HepG2 (cell line): Measurements from ENCODE around the gene PLEKHG4B. TPM values are rescaled to one million over a fixed set of nuclear protein-coding genes. Genes with fewer than 3 reads are reported as not detected.
A peak's percentile ranks its signal among the peaks of the same experiment; 100 is the strongest.

ENCODE experiments used
- ATAC-seq: fragments of 200-7000 bp; cut with Tn5 transposase; 3 replicates; pipeline ENCODE4 v1.9.1; 2020; ENCODE audit warnings: mild to moderate bottlenecking, moderate library complexity
- BruUV-seq: library from RNA; stranded (reverse); fragments of 400-500 nt; replicated peaks from 2 replicates; lab custom pipeline; 2021; lab: Mats Ljungman, UMichigan
- CTCF ChIA-PET: fragments of 300-600 bp; formaldehyde crosslinking; extraction: SDS; loops from one replicate; lab custom pipeline; 2021; ENCODE audit warnings: low total read pairs, inconsistent platforms, low intra/inter-chr PET ratio; lab: Yijun Ruan, JAX
- POLR2A ChIA-PET: fragments of 350-600 bp; sonication (Branson Sonifier 250); formaldehyde crosslinking; loops from one replicate; lab custom pipeline; 2020; ENCODE audit warnings: antibody characterized with exemption, inconsistent platforms; lab: Yijun Ruan, JAX
- DNase-seq: peaks from one replicate; pipeline ENCODE4 v3.0.0-alpha.2; 2015; ENCODE audit warnings: low spot score
- FAIRE-seq: peaks from 3 replicates; lab custom pipeline; 2011; peaks lifted over from hg19 to GRCh38; lab: Jason Lieb, UNC
- H2AFZ ChIP-seq: one replicate; pipeline ENCODE4 v1.6.1; 2011; ENCODE audit warnings: low read length, inconsistent platforms
- H3K27ac ChIP-seq: fragments of 300-600 bp; 3 replicates; pipeline ENCODE4 v1.8.0; 2011; ENCODE audit warnings: mixed run types, mild to moderate bottlenecking, mixed read lengths, low read length, inconsistent platforms; ENCODE audit not compliant: insufficient read depth; ENCODE audit errors: extremely low read length
- H3K27me3 ChIP-seq, 2 experiments: fragments of 200-600 bp in 1 of 2; 2 replicates in 1 of 2; 3 replicates in 1 of 2; pipeline versions ENCODE4 v1.6.0 to v1.8.0; 2011; ENCODE audit warnings: low read length in 2 of 2, mild to moderate bottlenecking in 2 of 2, moderate library complexity in 2 of 2, inconsistent platforms in 1 of 2; ENCODE audit not compliant: insufficient read depth in 2 of 2, control insufficient read depth in 1 of 2
- H3K36me3 ChIP-seq, 2 experiments: fragments of 200-600 bp in 1 of 2; replicated peaks in 1 of 2; 2 replicates in 1 of 2; 3 replicates in 1 of 2; pipeline versions ENCODE4 v1.5.1 to v1.8.0; 2011; ENCODE audit warnings: low read length in 2 of 2, inconsistent platforms in 1 of 2; ENCODE audit not compliant: insufficient read depth in 2 of 2, control insufficient read depth in 1 of 2
- H3K4me1 ChIP-seq: 2 replicates; pipeline ENCODE4 v1.5.1; 2012; ENCODE audit warnings: low read length, inconsistent platforms; ENCODE audit not compliant: insufficient read depth
- H3K4me2 ChIP-seq: 2 replicates; pipeline ENCODE4 v1.6.0; 2011; ENCODE audit warnings: low read depth, low read length, inconsistent platforms
- H3K4me3 ChIP-seq, 3 experiments: fragments of 200-600 bp in 1 of 3; sonication (generic), shearing (Covaris generic) in 1 of 3; replicated peaks in 1 of 3; 2 replicates each; pipeline ENCODE4 v1.5.1; 2011 to 2016; ENCODE audit warnings: low read length in 3 of 3, inconsistent platforms in 2 of 3, low read depth in 2 of 3, mild to moderate bottlenecking in 2 of 3, control low read depth in 1 of 3, mixed read lengths in 1 of 3; ENCODE audit not compliant: insufficient read depth in 1 of 3
- H3K79me2 ChIP-seq: one replicate; pipeline ENCODE4 v1.6.1; 2011; ENCODE audit warnings: low read length, inconsistent platforms; ENCODE audit not compliant: insufficient read depth
- H3K9ac ChIP-seq: 2 replicates; pipeline ENCODE4 v1.6.0; 2011; ENCODE audit warnings: mild to moderate bottlenecking, low read depth, low read length, inconsistent platforms; ENCODE audit not compliant: insufficient read depth
- H3K9me3 ChIP-seq: 2 replicates; pipeline ENCODE4 v1.5.1; 2012; ENCODE audit warnings: mild to moderate bottlenecking, low read length
- H4K20me1 ChIP-seq: 2 replicates; pipeline ENCODE4 v1.6.0; 2011; ENCODE audit warnings: inconsistent platforms, mild to moderate bottlenecking, low read length, moderate library complexity; ENCODE audit not compliant: insufficient read depth
- KAT7 ChIP-seq: IDR thresholded peaks from 2 replicates; pipeline ENCODE4 v1.6.1; 2018; ENCODE audit warnings: borderline replicate concordance, missing compliant biosample characterization
- WGBS: methylation state at CpG from one replicate; pipeline ENCODE4 v1.1.6; 2017; ENCODE audit warnings: low lambda C conversion rate; 5-methylcytosine and 5-hydroxymethylcytosine counted together
- in situ Hi-C: cut with HindIII; loops from 2 replicates; pipeline ENCODE4 v1.10.0; 2017; ENCODE audit warnings: low pct_unique_long_range_greater_than_20kb; ENCODE audit not compliant: extremely low pct_ligation_motif_present
- intact Hi-C: fragments of 100-400 bp; cut with micrococcal nuclease; formaldehyde crosslinking; loops from one replicate; pipeline ENCODE4 v1.10.0; 2022; ENCODE audit not compliant: unreplicated experiment
- polyA plus RNA-seq, 8 experiments: library from polyadenylated mRNA; depleted of rRNA in 3 of 8; stranded (reverse) in 7 of 8; unstranded in 1 of 8; fragments of >200 nt; fragmentation: Illumina TruSeq in 4 of 8; extraction: Trizol in 4 of 8; gene quantifications; 2 replicates each; pipeline versions ENCODE4 v1.2.1 to v1.2.3, GENCODE V29; 2011 to 2016; ENCODE audit warnings: low read depth in 4 of 8, missing spikeins in 1 of 8, mixed read lengths in 1 of 8; ENCODE audit not compliant: insufficient read depth in 1 of 8
- total RNA-seq, 5 experiments: library from RNA; depleted of rRNA; stranded (reverse); fragments of >200 nt; fragmentation: Illumina TruSeq; extraction: Trizol; gene quantifications; 2 replicates each; pipeline ENCODE4 v1.2.3, GENCODE V29; 2016; ENCODE audit warnings: low read depth in 1 of 5
- TF ChIP-seq, protein P1 (sequence below): sonication (generic); formaldehyde crosslinking; IDR thresholded peaks from 2 replicates; pipeline ENCODE4 v1.9.0; 2021; ENCODE audit warnings: missing genetic modification reagents, mild to moderate bottlenecking, borderline replicate concordance
- TF ChIP-seq, protein P2 (sequence below), 2 experiments: IDR thresholded peaks; 2 replicates each; pipeline ENCODE4 v1.6.1; 2011 to 2012; ENCODE audit warnings: low read length in 2 of 2, borderline replicate concordance in 1 of 2, low read depth in 1 of 2, mild to moderate bottlenecking in 1 of 2, moderate library complexity in 1 of 2

PLEKHG4B gene
- total and polyA plus RNA-seq, 2 of the 13 experiments (the other 11 are each of a cell fraction or from before 2014, with no cell fraction given): 0.09 TPM; not detected in 1

DNA sequence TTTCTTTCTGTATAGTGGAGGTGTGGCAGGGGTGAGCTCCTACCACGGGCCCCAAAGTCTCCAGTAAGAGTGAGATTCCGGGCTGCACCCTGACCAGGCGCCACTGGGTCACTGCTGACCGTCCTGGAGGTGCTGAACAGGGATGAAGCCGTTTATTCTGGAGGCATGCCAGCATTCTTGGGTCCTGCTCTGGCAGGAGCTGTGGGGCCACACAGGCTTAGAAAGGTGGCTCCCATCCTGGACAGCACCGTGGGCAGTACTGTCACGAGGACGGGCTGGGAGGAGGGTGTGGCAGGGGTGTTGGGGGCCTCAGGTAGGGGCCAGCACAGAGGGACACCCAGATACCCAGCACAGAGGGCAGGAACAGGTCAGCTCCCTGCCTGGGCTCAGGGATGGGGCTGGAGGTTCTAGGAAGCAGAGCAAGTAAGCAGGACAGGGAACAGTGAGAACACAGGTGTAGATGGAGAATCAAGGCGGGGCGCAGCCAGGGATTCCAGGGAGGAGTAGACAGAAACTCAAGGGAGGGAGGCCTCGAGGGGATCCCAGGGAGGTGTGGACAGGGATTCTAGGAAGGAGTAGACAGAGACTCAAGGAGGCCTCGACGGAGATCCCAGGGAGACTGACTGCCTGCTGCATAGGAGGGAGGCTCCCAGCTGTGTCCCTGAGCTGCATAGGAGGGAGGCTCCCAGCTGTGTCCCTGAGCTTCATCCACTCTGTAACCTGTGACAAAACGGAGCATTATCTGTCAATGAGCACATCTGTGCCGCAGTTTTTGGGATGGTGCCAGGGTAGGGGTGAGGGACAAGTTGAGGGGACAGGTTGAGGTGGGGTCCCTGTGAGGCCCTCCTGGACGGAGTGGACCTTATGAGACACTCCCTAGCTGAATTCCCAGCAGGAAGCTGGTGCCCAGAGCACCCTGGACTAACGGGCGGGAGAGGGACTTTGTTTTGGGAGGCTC, 1.1 kb upstream of the PLEKHG4B start:
- DNase-seq: no peak
- ATAC-seq: peak; percentile 72
- no peaks in the 10 kb centered on the region for H4K20me1 ChIP-seq
- no peaks in the 10 kb centered on the region for H3K4me1 ChIP-seq
- no peaks in the 10 kb centered on the region for H3K79me2 ChIP-seq
- FAIRE-seq: no peak
- intact Hi-C loops (no loop called here), in situ Hi-C loops (no loop called here)
- no peaks in the 10 kb centered on the region for H3K9me3 ChIP-seq
- 0 out of 2 replicates have a peak overlapping the region, but pooled peaks have one; percentile 47 for H3K4me2 ChIP-seq
- POLR2A ChIA-PET: no interaction called here
- no peak overlapping the region; a peak in 1 of 6 replicates for H3K4me3 ChIP-seq
- no peak overlapping the region for H2AFZ ChIP-seq
- no peak for TF ChIP-seq KAT7 (CRISPR knock-in tag)
- TF ChIP-seq, protein P1, sequence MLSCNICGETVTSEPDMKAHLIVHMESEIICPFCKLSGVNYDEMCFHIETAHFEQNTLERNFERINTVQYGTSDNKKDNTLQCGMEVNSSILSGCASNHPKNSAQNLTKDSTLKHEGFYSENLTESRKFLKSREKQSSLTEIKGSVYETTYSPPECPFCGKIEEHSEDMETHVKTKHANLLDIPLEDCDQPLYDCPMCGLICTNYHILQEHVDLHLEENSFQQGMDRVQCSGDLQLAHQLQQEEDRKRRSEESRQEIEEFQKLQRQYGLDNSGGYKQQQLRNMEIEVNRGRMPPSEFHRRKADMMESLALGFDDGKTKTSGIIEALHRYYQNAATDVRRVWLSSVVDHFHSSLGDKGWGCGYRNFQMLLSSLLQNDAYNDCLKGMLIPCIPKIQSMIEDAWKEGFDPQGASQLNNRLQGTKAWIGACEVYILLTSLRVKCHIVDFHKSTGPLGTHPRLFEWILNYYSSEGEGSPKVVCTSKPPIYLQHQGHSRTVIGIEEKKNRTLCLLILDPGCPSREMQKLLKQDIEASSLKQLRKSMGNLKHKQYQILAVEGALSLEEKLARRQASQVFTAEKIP (CRISPR knock-in tag): no peak
- TF ChIP-seq, protein P2, sequence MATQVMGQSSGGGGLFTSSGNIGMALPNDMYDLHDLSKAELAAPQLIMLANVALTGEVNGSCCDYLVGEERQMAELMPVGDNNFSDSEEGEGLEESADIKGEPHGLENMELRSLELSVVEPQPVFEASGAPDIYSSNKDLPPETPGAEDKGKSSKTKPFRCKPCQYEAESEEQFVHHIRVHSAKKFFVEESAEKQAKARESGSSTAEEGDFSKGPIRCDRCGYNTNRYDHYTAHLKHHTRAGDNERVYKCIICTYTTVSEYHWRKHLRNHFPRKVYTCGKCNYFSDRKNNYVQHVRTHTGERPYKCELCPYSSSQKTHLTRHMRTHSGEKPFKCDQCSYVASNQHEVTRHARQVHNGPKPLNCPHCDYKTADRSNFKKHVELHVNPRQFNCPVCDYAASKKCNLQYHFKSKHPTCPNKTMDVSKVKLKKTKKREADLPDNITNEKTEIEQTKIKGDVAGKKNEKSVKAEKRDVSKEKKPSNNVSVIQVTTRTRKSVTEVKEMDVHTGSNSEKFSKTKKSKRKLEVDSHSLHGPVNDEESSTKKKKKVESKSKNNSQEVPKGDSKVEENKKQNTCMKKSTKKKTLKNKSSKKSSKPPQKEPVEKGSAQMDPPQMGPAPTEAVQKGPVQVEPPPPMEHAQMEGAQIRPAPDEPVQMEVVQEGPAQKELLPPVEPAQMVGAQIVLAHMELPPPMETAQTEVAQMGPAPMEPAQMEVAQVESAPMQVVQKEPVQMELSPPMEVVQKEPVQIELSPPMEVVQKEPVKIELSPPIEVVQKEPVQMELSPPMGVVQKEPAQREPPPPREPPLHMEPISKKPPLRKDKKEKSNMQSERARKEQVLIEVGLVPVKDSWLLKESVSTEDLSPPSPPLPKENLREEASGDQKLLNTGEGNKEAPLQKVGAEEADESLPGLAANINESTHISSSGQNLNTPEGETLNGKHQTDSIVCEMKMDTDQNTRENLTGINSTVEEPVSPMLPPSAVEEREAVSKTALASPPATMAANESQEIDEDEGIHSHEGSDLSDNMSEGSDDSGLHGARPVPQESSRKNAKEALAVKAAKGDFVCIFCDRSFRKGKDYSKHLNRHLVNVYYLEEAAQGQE (IDR thresholded peaks at IDR 0.05; ENCODE audit: borderline replicate concordance in 1 of 2, low read depth in 1 of 2, low read length in 2 of 2): peak in 1 of 2 experiments; percentile 64; a peak in 2 of 4 replicates
- 20% methylated on average over 14 of the region's 18 CpGs for WGBS
- H3K36me3 ChIP-seq: no peaks in the 10 kb centered on the region
- peaks cover 12 to 61% of the 10 kb centered on the region in 2 experiments for H3K27me3 ChIP-seq
- no TSS peak for BruUV-seq
- CTCF ChIA-PET: no interaction called here
- no peak overlapping the region for H3K9ac ChIP-seq
- H3K27ac ChIP-seq: no peak overlapping the region
